ENCODE data around the gene ZCCHC2.

ZCCHC2 gene

DNA sequence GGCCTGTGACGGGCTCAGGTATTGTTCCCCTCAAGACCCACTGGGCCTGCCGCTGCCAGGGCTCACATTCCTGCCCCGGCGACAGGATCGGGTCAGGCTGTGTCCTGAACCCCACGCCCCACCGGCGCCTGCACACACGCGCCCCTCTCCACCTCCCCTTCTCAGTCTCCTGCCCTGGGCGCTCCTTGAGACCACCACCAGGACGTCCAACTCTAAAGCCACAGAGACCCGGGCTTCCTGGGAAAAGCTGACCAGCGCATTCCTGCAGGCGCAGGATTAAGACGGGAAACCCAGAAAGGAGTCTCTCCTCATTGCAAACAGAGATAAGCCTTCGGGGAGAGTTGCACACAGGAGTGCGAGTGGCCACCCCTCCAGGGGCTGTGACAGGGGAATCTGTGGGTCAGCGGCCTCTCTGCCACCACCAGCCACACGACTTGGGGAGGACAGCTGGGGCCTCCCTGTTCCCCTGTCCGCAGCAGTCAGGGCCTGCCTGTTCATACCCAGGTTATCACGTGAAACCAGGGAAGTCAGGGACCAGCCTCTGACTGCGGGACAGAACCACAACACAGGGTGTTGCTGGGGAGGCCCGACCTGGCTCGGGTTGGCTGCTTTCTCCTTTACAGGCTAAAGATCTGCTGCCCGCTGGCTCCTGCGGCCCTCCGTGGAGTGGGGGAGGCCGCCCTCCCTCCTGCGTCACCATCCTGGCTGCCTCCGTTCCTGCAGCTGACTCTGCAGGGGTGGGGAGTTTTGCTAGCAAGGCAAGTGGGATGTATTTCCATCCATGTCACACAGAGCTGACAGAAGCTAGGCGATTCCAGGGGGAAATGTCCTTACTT is 88.8 kb downstream of the ZCCHC2 start:
- TF ChIP-seq, protein P1, sequence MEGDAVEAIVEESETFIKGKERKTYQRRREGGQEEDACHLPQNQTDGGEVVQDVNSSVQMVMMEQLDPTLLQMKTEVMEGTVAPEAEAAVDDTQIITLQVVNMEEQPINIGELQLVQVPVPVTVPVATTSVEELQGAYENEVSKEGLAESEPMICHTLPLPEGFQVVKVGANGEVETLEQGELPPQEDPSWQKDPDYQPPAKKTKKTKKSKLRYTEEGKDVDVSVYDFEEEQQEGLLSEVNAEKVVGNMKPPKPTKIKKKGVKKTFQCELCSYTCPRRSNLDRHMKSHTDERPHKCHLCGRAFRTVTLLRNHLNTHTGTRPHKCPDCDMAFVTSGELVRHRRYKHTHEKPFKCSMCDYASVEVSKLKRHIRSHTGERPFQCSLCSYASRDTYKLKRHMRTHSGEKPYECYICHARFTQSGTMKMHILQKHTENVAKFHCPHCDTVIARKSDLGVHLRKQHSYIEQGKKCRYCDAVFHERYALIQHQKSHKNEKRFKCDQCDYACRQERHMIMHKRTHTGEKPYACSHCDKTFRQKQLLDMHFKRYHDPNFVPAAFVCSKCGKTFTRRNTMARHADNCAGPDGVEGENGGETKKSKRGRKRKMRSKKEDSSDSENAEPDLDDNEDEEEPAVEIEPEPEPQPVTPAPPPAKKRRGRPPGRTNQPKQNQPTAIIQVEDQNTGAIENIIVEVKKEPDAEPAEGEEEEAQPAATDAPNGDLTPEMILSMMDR (conservative IDR thresholded peaks at IDR 0.05) = no peak
- H3K27ac ChIP-seq = no peak overlapping the region

DNA sequence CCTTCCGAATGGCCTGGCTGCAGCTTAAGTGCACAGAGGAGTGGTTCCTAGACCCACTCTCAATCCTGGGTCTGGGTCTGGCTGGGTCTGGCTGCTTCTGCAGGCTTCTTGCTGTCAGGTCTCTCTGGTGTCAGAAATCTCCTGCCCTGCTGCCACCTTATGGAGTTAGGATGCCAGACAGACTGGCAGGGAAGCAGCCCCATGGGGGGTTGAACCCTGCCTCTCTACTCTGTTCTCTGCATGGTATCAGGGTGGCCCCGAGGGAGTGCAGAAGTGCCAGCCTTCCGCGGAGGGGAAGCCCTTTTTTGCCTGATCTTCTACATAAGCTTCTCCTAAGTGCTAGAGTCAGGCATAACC is 89.4 kb downstream of the ZCCHC2 start:
- TF ChIP-seq, protein P1 (conservative IDR thresholded peaks at IDR 0.05) = no peak
- no peak overlapping the region for H3K27ac ChIP-seq

DNA sequence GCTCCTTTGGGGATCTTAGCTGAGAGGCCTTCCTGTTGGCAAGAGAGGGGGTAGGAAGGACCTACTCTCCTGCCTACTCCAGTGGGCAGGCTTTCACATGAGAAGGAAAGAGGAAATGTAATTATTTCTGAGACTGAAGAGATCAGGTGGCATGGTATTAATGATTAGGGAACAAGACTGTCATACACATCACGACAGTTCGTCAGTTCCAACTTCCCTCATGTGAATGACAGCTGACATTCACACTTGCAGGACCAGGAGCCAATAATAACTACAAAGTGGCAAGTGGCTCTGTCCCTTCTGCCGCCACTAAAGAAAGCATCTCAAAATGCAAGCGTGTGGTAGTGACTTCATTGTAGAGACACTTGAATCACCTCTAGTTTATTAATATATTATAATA is 90.0 kb downstream of the ZCCHC2 start:
- no peak overlapping the region for H3K27ac ChIP-seq
- TF ChIP-seq, protein P1 (conservative IDR thresholded peaks at IDR 0.05) = no peak

DNA sequence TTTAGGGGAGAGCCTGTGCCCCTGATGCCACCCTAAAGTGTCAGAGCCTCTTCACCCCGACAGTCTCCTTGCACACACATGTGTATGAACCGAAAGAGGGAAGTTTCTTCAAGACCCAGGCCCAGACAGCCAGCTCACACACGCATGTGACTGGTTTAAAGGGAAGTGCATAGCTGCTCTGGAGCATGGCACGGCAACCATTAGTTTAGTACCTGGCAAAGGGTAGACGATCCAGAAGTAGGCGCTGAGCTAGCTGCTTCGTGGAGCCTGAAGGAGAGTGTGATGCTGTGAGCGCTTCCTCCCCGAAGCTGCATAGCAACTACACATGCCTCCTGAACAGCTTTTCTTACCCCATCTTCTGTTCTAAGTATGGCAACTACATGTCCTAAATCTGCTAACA is 91.7 kb downstream of the ZCCHC2 start:
- H3K27ac ChIP-seq = no peak overlapping the region
- TF ChIP-seq, protein P1 (conservative IDR thresholded peaks at IDR 0.05) = no peak

DNA sequence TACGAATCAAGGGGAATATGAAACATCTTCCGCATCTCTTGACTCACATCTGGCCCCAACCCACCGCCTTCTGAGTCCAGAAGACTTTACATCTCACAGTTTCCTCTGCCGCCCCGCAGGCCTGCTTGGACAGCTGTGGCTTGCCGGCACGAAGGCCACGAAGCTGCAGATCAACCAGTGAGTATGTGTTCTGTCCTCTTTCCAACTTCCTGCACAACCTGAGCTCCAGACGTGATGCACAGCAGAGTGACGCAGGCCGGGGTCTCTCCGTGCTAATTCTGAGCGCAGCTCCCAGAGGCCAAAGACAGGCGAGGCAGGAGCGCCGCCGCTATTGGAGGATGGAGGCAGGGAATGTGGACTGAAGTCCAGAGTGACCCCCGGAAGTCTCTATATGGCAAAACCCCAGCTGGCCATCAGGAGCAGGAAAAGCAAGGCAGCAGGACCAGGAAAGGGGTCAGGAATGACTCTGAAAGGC is 93.5 kb downstream of the ZCCHC2 start:
- TF ChIP-seq, protein P1 (conservative IDR thresholded peaks at IDR 0.05) = no peak
- no peak overlapping the region for H3K27ac ChIP-seq

DNA sequence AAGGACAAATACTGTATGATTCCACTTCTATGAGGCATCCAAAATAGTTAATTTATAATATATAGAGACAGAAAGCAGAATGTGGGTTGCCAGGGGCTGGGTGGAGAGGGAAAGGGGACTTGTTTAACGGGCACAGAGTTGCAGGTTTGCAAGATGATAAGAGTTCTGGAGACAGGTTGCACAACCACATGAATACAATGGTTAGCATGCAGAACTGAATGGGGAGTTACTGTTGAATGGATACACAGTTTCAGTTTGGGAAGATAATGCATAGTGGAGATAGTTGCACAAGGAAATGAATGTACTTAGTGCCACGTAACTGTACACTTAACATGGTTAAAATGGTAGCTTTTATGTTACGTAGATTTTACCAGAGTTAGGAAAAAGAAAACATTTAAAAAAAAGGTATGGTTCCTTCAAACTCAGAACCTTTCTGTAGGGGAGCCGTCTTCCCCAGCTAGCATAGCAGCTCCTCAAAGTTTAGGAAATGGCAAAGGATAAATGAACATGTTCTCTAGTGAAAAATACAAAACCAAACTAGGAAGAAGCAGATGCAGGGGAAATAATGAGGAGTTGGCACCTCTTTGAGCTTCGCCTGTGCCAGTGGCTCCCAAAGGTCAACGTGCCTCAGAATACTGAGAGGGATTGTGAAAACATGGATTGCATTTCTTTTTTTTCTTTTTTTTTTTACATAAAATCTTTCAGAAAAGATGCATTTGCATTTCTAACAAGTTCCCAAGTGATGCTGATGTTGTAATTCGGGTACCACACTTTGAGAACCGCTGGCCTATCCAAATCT is 95.2 kb downstream of the ZCCHC2 start:
- no peak overlapping the region for H3K27ac ChIP-seq

DNA sequence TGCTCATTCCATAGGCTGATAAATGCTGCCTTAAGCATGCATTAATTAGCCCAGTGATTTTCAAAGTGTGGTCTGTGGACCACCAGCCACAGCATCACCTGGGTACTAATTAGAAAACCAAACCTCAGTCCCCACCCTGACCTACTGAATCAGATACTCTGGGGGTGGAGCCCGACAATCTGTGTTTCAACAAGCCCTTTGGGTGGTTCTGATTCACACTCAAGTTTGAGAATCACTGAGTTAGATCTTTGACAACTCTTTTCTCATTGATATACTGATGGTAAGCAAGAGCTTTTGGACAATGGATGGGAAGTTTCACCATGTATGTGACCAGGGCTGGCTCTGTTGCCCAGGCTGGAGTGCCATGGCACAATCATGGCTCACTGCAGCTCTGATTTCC is 95.9 kb downstream of the ZCCHC2 start:
- no peak overlapping the region for H3K27ac ChIP-seq
- TF ChIP-seq, protein P1 (conservative IDR thresholded peaks at IDR 0.05) = no peak

More for the DNA sequence above, 95.2 kb downstream of the ZCCHC2 start:
- TF ChIP-seq, protein P1 (conservative IDR thresholded peaks at IDR 0.05) = no peak

All from VCaP (cell line).